Subcutaneous adipose tissue (tissue), 4 donors: ENCODE data around the gene NFKB1. TPM values are rescaled to one million over a fixed set of nuclear protein-coding genes. Genes with fewer than 3 reads are reported as not detected.

Source experiments
- CTCF ChIP-seq: fragments of 450-650 bp; IDR thresholded peaks from one replicate; pipeline ENCODE4 v1.5.1; 2016; ENCODE audit warnings: low read depth, mild to moderate bottlenecking, control low read depth, antibody characterized with exemption, moderate library complexity
- total RNA-seq, 4 donors: library from RNA; depleted of rRNA; stranded (reverse); fragments of >200 nt; gene quantifications; one replicate each; pipeline ENCODE4 v1.1.0, GENCODE V29; 2016

NFKB1 gene
- total RNA-seq, 4 donors from 2014 or later, result 30.4 to 35.4 (median 32.6) TPM

DNA sequence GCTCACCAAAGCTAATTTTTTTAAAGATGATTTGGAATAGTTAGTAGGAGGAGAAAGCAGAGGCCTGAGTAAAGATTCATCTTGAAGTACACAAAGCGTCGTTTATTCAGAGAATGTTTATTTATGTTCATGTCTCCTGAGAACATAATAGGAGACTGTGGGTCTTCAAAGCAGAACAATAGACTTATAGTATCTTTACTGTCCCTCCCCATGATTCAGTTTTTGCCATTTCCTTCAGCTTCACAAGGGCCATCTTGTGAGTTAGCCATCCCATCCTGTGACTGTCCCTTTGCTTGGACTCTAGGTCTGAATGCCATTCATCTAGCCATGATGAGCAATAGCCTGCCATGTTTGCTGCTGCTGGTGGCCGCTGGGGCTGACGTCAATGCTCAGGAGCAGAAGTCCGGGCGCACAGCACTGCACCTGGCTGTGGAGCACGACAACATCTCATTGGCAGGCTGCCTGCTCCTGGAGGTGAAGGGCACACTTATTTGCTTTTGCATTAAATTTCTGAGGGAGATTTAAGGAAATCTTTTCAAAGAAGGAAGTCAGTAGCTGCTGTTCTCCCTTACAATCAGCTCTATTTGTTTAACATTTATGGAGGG is 105.8 kb downstream of the NFKB1 start:
- TF ChIP-seq CTCF, result no peak

- no peak for TF ChIP-seq CTCF
Measured at GRCh38 chr4:102608190-102608589, 107.0 kb downstream of the NFKB1 start.

GRCh38 chr4:102610007-102610406 is 108.8 kb downstream of the NFKB1 start:
- TF ChIP-seq CTCF, result no peak

- no peak for TF ChIP-seq CTCF
Measured at GRCh38 chr4:102610476-102610875, 109.3 kb downstream of the NFKB1 start.

GRCh38 chr4:102612210-102612609 is 111.1 kb downstream of the NFKB1 start:
- TF ChIP-seq CTCF, result no peak

DNA sequence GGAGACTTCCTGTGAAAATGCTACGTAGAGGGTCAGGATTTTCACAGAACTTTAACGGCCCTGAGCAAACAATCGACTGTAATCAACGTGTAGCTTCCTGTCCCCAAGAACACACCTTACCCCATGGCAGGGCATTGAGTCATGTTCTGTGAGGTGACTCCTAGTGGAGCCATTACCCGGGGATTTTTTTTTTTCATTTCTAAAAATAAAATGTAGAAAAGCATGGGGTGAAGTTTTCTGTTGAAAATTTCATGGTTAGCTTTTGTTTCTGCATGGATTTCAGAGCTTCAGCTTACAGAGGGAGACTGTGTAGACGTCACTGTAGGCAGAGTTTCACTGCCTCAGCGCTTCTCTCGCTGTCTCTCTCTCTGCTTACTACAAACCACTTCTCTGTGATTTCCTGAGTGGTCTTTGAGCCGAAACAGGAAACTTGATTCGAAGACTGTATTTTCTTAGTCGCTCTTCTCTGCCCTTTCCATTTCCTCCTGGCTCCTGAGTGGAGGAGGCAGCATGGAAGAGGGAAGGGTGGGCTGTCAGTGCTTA is 111.7 kb downstream of the NFKB1 start:
- TF ChIP-seq CTCF, result no peak

DNA sequence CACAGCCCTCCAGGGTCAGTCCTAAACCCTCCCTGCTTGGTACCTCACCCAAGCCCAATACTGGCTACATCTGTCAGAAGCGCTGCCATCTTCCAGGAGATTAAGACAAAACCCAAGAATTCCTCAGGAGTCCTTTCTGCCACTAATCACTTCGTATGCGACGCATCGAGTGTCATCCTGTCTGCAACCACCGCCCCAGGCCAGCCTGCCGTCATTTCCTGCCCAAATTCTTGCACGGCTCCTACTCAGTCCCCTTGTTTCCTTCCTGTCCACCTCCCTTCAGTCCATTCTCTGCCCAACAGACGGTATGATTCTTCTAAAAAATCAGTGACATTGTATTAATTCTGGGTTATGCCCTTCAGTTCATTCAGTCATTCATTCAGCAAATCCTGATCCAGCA is 113.6 kb downstream of the NFKB1 start:
- TF ChIP-seq CTCF, result no peak
